Neural cell (in vitro differentiated cells): ENCODE results near the gene CDK2AP2. TPM values are rescaled to one million over a fixed set of nuclear protein-coding genes. Genes with fewer than 3 reads are reported as not detected.
"Not testable (repeated sequence)": the region's sequence is repeated elsewhere in the genome, so short reads cannot be mapped to it uniquely, and the experiment has no call there.

Source experiments
- H2AFZ ChIP-seq: fragments of 200-600, 300-800 bp; sonication (generic), shearing (Covaris generic); 2 replicates; pipeline ENCODE4 v1.6.0; 2014; ENCODE audit warnings: low read depth, mild to moderate bottlenecking, antibody characterized with exemption, low read length, moderate library complexity
- H3F3A ChIP-seq: fragments of 200-600 bp; shearing (Covaris generic); 2 replicates; pipeline ENCODE4 v1.6.1; 2016; ENCODE audit warnings: mild to moderate bottlenecking, moderate library complexity, mixed read lengths, antibody characterized with exemption, low read length; ENCODE audit not compliant: insufficient read depth, poor library complexity, severe bottlenecking
- H3K27ac ChIP-seq: fragments of 200-600, 300-800 bp; sonication (generic), shearing (Covaris generic); 2 replicates; pipeline ENCODE4 v1.5.1; 2014; ENCODE audit warnings: mild to moderate bottlenecking, low read length, moderate library complexity
- H3K27me3 ChIP-seq: fragments of 300-800, 200-600 bp; sonication (generic), shearing (Covaris generic); 2 replicates; pipeline ENCODE4 v1.6.0; 2014; ENCODE audit warnings: mild to moderate bottlenecking, low read depth, low read length, moderate library complexity; ENCODE audit not compliant: insufficient read depth
- H3K36me3 ChIP-seq: fragments of 300-800, 200-600 bp; sonication (generic), shearing (Covaris generic); 2 replicates; pipeline ENCODE4 v1.5.1; 2014; ENCODE audit warnings: mild to moderate bottlenecking, antibody characterized with exemption, low read length, moderate library complexity; ENCODE audit not compliant: insufficient read depth
- H3K4me2 ChIP-seq: fragments of 300-800, 200-600 bp; sonication (generic), shearing (Covaris generic); 2 replicates; pipeline ENCODE4 v1.6.0; 2014; ENCODE audit warnings: mild to moderate bottlenecking, low read length
- H3K4me3 ChIP-seq: fragments of 300-800, 200-600 bp; sonication (generic), shearing (Covaris generic); 2 replicates; pipeline ENCODE4 v1.5.1; 2014; ENCODE audit warnings: mild to moderate bottlenecking, low read length, moderate library complexity
- H3K79me2 ChIP-seq: fragments of 200-600 bp; shearing (Covaris generic); replicated peaks from 2 replicates; pipeline ENCODE4 v1.6.0; 2014; ENCODE audit warnings: mild to moderate bottlenecking, low read length, moderate library complexity; ENCODE audit not compliant: insufficient read depth
- H3K9ac ChIP-seq: fragments of 300-800, 200-600 bp; sonication (generic), shearing (Covaris generic); 2 replicates; pipeline ENCODE4 v1.6.1; 2016; ENCODE audit warnings: mild to moderate bottlenecking, low read length, mixed read lengths
- H3K9me2 ChIP-seq: fragments of 200-600 bp; shearing (Covaris generic); 2 replicates; pipeline ENCODE4 v1.6.1; 2016; ENCODE audit warnings: mild to moderate bottlenecking, low read length, mixed read lengths; ENCODE audit not compliant: insufficient read depth
- H3K9me3 ChIP-seq: fragments of 200-600, 300-800 bp; sonication (generic), shearing (Covaris generic); 2 replicates; pipeline ENCODE4 v1.6.1; 2016; ENCODE audit warnings: mild to moderate bottlenecking, mixed run types, low read length, moderate library complexity, mixed read lengths
- H4K20me1 ChIP-seq: fragments of 200-600 bp; shearing (Covaris generic); 2 replicates; pipeline ENCODE4 v1.6.1; 2016; ENCODE audit warnings: mild to moderate bottlenecking, mixed run types; ENCODE audit not compliant: insufficient read depth
- EP300 ChIP-seq: fragments of 450-650 bp; conservative IDR thresholded peaks from 2 replicates; pipeline ENCODE4 v1.6.1; 2014; ENCODE audit warnings: antibody characterized with exemption, mild to moderate bottlenecking, moderate library complexity; ENCODE audit not compliant: poor library complexity, severe bottlenecking
- EZH2 ChIP-seq: fragments of 200-600, 300-800 bp; shearing (Covaris generic), sonication (generic); IDR thresholded peaks from 2 replicates; pipeline ENCODE4 v1.6.1; 2014; ENCODE audit warnings: antibody characterized with exemption, low read length, borderline replicate concordance, mild to moderate bottlenecking; ENCODE audit not compliant: insufficient read depth, poor library complexity, severe bottlenecking
- MXI1 ChIP-seq: fragments of 450-650 bp; conservative IDR thresholded peaks from 2 replicates; pipeline ENCODE4 v1.6.1; 2014; ENCODE audit warnings: antibody characterized with exemption, mild to moderate bottlenecking; ENCODE audit not compliant: poor library complexity, severe bottlenecking
- POLR2AphosphoS5 ChIP-seq: IDR thresholded peaks from 2 replicates; pipeline ENCODE4 v1.6.1; 2012
- RAD21 ChIP-seq: fragments of 450-650 bp; conservative IDR thresholded peaks from 2 replicates; pipeline ENCODE4 v1.6.1; 2014; ENCODE audit warnings: antibody characterized with exemption, mild to moderate bottlenecking, moderate library complexity
- SMC3 ChIP-seq: fragments of 450-650 bp; conservative IDR thresholded peaks from 2 replicates; pipeline ENCODE4 v1.6.1; 2014; ENCODE audit warnings: antibody characterized with exemption, mild to moderate bottlenecking, moderate library complexity; ENCODE audit not compliant: poor library complexity
- TAF1 ChIP-seq: IDR thresholded peaks from 2 replicates; pipeline ENCODE4 v1.6.1; 2012; ENCODE audit warnings: low read depth
- polyA plus RNA-seq: library from polyadenylated mRNA; depleted of rRNA; stranded (reverse); fragments of >200 nt; gene quantifications from 2 replicates; pipeline ENCODE4 v1.2.3, GENCODE V29; 2014
- TF ChIP-seq, protein P1 (sequence below): IDR thresholded peaks from 2 replicates; pipeline ENCODE4 v1.6.1; 2012; ENCODE audit warnings: borderline replicate concordance
- TF ChIP-seq, protein P2 (sequence below): fragments of 450-650 bp; IDR thresholded peaks from 2 replicates; pipeline ENCODE4 v1.5.1; 2014; ENCODE audit warnings: antibody characterized with exemption, mild to moderate bottlenecking, moderate library complexity; ENCODE audit not compliant: poor library complexity, severe bottlenecking

Gene CDK2AP2
- polyA plus RNA-seq, 1 donor from 2014 or later, result 18.1 TPM

DNA sequence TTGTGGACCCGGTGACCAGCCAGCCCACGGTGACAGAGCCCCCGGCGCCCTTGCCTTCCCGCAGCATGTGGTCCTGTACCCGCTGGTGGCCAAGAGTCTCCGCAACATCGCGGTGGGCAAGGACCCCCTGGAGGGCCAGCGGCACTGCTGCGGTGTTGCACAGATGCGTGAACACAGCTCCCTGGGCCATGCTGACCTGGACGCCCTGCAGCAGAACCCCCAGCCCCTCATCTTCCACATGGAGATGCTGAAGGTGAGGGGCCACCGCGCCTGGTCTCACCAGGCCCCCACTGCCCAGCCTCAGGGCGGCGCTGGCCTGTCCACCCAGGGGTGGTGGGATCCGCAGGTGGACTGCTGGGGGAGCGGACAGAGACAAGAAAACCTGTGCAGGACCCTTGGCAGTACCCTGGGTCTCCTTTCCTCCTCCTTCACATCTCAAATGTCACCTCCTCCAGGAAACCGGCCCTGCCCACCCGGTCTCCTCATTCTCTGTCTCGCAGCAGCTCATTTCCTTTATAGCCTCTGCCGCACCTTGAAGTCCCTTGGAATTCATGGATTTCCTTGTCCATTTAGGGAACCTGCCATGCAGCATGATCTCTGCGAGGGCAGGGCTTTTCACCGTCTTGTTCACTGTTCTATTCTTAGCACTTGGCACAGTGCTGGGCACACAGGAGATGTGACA is 18.6 kb downstream of the CDK2AP2 start:
- Histone ChIP-seq H3K27me3 (no peaks in the 10 kb centered on the region), H2AFZ (no peak overlapping the region), H3K4me2 (no peak overlapping the region), H3K9me2 (no peaks in the 10 kb centered on the region), H3K79me2 (no peaks in the 10 kb centered on the region), H4K20me1 (no peaks in the 10 kb centered on the region), H3F3A (no peaks in the 10 kb centered on the region), H3K9ac (no peak overlapping the region), H3K27ac (no peak overlapping the region), H3K4me3 (no peak overlapping the region), H3K36me3 (no peaks in the 10 kb centered on the region), H3K9me3 (no peaks in the 10 kb centered on the region)
- TF ChIP-seq MXI1 (no peak), POLR2AphosphoS5 (no peak), TAF1 (no peak), SMC3 (no peak), EZH2 (no peak), EP300 (no peak), RAD21 (no peak)
- TF ChIP-seq, protein P1, sequence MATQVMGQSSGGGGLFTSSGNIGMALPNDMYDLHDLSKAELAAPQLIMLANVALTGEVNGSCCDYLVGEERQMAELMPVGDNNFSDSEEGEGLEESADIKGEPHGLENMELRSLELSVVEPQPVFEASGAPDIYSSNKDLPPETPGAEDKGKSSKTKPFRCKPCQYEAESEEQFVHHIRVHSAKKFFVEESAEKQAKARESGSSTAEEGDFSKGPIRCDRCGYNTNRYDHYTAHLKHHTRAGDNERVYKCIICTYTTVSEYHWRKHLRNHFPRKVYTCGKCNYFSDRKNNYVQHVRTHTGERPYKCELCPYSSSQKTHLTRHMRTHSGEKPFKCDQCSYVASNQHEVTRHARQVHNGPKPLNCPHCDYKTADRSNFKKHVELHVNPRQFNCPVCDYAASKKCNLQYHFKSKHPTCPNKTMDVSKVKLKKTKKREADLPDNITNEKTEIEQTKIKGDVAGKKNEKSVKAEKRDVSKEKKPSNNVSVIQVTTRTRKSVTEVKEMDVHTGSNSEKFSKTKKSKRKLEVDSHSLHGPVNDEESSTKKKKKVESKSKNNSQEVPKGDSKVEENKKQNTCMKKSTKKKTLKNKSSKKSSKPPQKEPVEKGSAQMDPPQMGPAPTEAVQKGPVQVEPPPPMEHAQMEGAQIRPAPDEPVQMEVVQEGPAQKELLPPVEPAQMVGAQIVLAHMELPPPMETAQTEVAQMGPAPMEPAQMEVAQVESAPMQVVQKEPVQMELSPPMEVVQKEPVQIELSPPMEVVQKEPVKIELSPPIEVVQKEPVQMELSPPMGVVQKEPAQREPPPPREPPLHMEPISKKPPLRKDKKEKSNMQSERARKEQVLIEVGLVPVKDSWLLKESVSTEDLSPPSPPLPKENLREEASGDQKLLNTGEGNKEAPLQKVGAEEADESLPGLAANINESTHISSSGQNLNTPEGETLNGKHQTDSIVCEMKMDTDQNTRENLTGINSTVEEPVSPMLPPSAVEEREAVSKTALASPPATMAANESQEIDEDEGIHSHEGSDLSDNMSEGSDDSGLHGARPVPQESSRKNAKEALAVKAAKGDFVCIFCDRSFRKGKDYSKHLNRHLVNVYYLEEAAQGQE, result no peak
- TF ChIP-seq, protein P2, sequence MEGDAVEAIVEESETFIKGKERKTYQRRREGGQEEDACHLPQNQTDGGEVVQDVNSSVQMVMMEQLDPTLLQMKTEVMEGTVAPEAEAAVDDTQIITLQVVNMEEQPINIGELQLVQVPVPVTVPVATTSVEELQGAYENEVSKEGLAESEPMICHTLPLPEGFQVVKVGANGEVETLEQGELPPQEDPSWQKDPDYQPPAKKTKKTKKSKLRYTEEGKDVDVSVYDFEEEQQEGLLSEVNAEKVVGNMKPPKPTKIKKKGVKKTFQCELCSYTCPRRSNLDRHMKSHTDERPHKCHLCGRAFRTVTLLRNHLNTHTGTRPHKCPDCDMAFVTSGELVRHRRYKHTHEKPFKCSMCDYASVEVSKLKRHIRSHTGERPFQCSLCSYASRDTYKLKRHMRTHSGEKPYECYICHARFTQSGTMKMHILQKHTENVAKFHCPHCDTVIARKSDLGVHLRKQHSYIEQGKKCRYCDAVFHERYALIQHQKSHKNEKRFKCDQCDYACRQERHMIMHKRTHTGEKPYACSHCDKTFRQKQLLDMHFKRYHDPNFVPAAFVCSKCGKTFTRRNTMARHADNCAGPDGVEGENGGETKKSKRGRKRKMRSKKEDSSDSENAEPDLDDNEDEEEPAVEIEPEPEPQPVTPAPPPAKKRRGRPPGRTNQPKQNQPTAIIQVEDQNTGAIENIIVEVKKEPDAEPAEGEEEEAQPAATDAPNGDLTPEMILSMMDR, result no peak

DNA sequence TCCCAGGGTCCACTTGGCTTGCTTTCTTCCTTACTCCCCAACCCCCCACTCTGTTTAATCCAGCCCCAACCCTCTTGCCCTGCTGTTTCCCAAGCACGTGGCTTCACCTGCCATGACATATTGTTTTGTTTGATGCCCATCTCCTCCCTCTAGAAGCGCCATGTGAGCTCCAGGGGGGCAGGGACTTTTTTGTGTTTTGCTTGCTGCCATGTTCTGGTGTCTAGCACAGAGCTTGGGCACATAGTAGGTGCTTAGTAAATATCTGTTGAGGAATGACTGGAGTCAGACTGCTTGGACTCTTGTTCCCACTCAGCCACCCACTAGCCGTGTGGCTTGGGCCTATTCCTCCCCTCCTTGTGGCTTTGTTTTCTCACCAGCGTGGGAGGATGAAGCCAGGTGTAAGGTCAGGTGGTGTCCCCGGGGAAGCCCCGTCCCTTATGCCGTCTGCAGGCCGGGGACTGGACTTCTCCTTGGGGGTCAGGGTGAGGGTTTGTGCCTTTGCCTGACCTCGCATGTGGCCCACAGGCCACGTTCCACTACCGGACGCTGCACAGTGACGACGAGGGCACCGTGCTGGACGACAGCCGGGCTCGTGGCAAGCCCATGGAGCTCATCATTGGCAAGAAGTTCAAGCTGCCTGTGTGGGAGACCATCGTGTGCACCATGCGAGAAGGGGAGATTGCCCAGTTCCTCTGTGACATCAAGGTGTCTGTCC is 21.3 kb downstream of the CDK2AP2 start:
- TF ChIP-seq TAF1 (no peak), RAD21 (no peak)
- H3K36me3 ChIP-seq, result no peaks in the 10 kb centered on the region
- peaks cover 4% of the 10 kb centered on the region for H3K79me2 ChIP-seq

DNA sequence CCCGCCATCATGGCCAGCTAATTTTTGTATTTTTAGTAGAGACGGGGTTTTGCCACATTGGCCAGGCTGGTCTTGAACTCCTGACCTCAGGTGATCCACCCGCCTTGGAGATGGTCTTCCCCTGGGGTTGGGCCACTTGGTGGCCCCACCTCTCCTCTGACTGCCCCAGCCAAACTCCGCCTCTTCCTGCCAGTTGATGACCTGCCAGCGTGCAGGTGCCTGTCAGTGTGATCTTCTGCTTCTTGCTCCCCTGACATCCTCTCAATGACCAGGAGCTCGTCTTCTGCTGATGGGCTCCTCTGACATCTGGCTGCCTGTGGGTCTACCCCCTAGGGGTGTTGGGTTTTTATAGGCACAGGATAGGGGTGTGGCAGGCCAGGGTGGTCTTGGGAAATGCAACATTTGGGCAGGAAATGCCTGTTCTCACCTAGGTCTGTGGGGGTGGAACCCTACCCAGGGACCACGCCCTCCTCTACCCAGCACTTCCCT is 22.0 kb downstream of the CDK2AP2 start:
- not testable (repeated sequence) for H3K27me3 ChIP-seq, H3K36me3 ChIP-seq, H3K9ac ChIP-seq, H3K4me3 ChIP-seq, H3K79me2 ChIP-seq, H3K4me2 ChIP-seq, H3K9me3 ChIP-seq, H3F3A ChIP-seq, H3K9me2 ChIP-seq, H4K20me1 ChIP-seq, H3K27ac ChIP-seq, H2AFZ ChIP-seq

More for the DNA sequence above, 21.3 kb downstream of the CDK2AP2 start:
- Histone ChIP-seq H3K4me2 (no peak overlapping the region), H4K20me1 (no peaks in the 10 kb centered on the region), H3K9ac (no peak overlapping the region), H3K9me2 (no peaks in the 10 kb centered on the region), H3K9me3 (no peaks in the 10 kb centered on the region), H3K4me3 (no peak overlapping the region), H3K27me3 (no peaks in the 10 kb centered on the region), H3F3A (no peaks in the 10 kb centered on the region), H3K27ac (no peak overlapping the region), H2AFZ (no peak overlapping the region)
